GM18867 (cell line): ENCODE data around the gene TMA7.
"Not testable (repeated sequence)": the region's sequence is repeated elsewhere in the genome, so short reads cannot be mapped to it uniquely, and the experiment has no call there.

Experiments used
- ATAC-seq: cut with Tn5 transposase; IDR thresholded peaks from one replicate; pipeline ENCODE4 v1.9.1; 2021; ENCODE audit warnings: mild to moderate bottlenecking, moderate library complexity; ENCODE audit not compliant: unreplicated experiment

Gene TMA7

GRCh38 chr3:48439820-48440589 lies at the start of gene TMA7, which contains the start of gene CCDC51:
TSS of gene TMA7 (plus strand) at chr3:48440257. CDS start at chr3:48440297, 40 bp downstream.
TSS of gene CCDC51 (minus strand) at chr3:48440119. CDS start at chr3:48435128, 4,991 bp downstream.
- peak; percentile 95 for ATAC-seq

DNA sequence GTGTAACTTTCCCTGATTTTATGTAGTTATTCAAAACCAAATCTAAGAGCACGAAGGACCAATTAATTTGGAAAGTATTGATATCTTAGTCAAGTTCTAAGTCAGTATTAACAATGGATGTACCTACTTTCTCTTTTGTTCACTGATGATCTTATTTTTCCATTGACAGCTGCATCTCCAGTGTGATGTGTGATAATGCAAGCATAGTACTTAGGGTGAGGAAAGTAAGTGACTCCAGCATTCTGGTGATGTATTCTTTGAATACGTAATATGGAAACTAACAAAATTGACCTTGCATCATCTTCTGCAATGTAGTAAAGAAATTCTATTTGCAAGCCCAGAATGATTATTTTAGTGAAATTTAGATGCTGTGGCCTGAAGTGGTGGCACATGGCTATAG lies 45.7 kb upstream of the TMA7 start:
- ATAC-seq: no peak

DNA sequence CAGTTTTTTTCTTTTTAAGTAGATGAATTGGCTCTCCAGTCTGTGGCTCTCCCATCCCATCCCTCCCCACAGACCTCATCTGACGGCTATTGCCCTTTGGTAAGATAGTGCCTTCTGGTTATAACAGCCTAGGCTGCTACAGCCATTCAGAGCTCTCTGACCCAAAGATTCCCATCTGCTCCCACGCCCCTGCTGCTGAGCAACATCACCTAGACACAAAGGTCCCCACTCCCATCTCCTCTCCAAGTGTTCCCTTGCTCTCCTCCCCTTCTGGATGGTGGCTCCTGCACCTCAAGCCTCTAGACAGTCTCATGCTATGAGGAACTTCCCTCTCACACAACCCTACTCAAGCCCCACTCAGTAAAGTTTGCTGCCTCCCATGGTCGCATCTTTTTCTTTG lies 44.3 kb upstream of the TMA7 start:
- no peak for ATAC-seq

DNA sequence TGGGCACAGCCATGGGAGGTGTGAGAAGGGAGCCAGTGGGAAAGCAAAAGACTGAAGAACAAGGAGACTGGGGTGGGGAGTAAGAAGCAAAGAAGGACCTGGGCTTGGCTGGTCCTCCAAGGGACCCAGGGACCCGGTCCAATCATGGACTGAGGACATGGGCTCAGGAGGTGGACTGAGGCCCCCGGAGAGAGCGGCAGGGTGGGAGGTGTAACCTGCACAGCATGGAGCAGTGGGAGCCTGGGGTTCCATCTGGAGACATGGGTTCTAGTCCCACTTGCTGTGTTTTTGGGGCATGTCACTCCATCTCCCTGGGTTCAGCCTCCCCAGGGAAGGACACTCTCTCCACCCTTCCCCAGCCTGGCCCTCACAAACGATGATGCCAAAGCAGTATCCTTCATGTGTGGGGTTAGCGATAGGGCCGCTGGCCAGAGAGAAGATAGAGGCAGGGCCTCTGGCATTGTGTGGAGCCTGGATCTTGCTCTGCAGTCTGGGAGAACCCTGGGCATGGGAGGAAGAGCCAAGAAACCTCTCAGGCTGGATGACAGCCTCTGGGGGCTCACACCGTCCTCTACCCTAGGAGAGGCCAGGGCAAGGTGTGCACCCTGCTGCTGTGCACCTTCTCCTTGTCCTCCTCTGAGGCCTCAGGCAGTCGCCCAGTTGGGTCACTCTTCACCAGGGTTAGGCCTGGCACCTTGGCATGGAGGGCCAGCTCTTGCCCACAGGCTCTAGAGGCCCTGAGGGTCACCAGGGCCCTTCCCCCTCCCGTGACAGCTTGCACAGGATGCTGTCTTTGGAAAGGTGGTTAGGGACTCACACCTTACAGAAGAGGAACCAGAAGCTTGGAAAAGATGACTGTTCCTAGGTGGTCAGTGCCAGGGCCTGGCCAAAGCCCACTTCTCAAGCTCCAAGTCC lies 42.0 kb upstream of the TMA7 start:
- ATAC-seq: no peak

- no peak for ATAC-seq
These were observed 41.2 kb upstream of the TMA7 start for GRCh38 chr3:48398701-48399386.

- ATAC-seq: no peak
These were observed 40.5 kb upstream of the TMA7 start for GRCh38 chr3:48399387-48400172.

DNA sequence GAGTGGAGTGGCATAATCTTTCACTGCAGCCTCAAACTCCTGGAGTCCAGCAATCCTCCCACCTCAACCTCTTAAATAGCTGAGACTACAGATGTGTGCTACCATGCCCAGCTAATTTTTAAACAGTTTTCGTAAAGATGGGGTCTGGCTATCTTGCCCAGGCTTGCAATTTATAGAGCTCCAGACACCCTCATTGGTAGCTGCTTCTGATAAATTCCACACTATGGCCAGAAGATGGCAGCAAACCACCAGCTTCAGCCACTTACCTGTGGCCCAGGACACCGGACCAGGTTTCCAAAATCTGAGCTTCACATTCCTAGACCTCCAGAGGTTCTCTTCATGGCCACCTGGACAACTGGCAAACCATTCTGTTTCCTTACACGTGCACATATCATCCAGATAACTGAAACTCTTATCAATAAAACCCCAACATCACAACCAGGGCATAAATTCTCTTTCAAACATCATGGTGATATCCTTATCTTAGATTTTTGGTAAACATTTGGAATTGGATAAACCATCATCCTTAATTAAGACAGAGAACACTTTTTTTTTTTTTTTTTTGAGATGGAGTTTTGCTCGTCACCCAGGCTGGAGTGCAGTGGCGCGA lies 39.1 kb upstream of the TMA7 start:
- no peak for ATAC-seq

DNA sequence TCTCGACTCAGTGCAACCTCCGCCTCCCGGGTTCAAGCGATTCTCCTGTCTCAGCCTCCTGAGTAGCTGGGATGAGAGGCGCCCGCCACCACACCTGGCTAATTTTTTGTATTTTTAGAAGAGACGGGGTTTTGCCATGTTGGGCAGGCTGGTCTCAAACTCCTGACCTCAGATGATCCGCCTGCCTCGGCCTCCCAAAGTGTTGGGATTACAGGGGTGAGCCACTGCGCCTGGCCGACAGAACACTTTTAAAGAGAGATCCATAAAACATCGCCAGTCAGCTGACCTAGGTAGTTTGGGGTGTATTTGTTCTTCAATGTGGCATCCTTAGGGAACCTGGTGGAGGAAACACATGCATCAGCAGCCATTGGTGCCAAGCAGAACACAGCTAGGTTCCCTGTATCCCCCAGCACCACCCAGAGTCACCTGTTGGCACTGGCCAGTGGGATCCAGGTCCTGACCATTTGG lies 38.6 kb upstream of the TMA7 start:
- ATAC-seq: not testable (repeated sequence)

DNA sequence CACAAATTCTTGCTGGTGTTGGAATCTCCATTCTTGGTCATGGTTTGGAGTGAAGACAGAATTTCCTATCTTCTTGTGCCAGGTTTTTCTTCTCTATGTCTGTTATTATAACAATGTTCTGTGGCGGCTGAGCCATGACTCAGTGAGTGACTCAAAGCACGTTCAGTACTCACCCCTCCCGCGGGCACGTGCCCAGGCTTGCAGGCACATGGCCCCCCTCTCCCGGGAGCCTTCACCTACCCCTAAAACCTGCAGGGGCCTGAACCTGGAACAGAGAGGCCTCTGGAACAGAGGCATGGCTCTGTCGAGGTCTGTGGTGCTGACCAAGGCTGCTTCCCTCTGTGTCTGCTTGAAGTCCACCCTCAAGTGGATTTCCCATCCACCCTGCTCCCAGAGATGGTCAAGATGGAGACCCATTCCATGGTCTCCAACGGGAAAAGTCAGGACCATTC lies 37.8 kb upstream of the TMA7 start:
- ATAC-seq: no peak

DNA sequence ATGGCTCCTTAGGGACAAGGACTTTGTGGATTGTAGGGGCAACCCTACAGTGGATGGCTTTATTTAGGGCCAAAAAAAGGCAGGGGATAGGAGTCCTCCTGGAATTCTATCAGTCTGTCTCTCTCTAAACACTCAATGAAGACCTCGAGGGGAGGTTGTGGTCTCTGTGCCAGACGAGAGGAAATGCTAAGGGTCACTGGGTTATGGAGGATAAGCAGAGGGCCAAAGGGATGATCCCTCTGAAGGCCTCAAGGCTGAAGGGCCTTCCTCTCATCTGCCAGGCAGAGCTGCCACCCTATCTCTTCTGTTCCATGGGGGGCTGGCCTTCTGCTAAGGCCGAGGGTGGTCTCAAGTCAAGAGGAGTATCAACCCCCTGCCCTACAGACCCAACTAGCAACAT lies 37.1 kb upstream of the TMA7 start:
- ATAC-seq: no peak

- ATAC-seq: no peak
These were observed 36.3 kb upstream of the TMA7 start for GRCh38 chr3:48403533-48404439.

- no peak for ATAC-seq
These were observed 35.4 kb upstream of the TMA7 start for GRCh38 chr3:48404440-48405342.

DNA sequence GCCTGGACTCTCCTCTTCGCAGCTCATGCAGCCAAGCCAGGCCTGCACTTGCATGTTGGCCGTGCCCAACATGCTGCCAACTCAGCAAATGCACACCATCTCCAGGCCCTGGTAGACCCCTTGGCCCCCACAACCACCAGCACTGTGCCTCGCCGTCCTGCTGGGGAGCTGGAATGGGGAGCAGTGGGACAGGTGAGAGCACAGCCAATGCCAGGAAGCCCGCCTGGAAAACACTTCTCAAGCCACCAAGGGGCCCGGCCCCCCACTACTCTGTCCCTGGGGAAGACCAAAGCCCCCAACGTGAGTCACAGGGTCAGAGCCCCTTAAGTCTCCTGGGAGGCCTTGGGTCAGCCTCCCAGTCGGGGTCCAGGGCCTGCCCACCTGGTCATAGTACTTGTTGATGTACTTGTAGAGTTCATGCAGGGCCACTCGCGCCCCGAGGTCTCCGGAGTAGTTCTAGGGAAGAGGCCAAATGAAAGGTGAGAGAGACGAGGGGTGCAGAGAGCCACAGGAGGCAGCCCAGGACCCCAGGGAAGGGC lies 34.6 kb upstream of the TMA7 start:
- ATAC-seq: no peak

DNA sequence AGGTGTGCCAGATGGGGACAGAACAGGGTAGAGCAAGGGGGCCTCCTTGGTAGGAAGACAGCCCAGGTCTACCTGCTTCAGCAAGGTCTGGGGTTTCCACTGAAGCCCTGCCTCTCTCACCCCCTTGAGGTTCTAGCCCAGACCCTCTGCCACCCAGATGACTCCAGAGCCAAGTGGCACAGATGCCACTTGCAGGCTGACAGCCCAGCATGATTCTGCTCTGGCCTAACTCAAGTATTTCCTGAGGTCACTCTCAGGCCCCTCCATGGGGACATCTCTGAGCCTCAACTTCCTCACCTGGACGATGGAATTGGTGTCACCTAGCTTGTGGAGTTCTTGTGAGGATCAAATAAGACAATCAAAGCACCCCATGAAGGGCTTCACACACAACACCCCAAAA lies 34.1 kb upstream of the TMA7 start:
- no peak for ATAC-seq

GRCh38 chr3:48406443-48407431 lies 33.3 kb upstream of the TMA7 start:
- ATAC-seq: no peak

- ATAC-seq: no peak
These were observed 32.4 kb upstream of the TMA7 start for GRCh38 chr3:48407542-48408099.
